ENCODE measurements around the gene MCFD2. TPM values are rescaled to one million over a fixed set of nuclear protein-coding genes. Genes with fewer than 3 reads are reported as not detected.
"Not testable (repeated sequence)": the region's sequence is repeated elsewhere in the genome, so short reads cannot be mapped to it uniquely, and the experiment has no call there.

Gene MCFD2
- total RNA-seq, 1 donor from 2014 or later, result 82.0 TPM

- peaks cover 9% of the 10 kb centered on the region for H3K4me1 Mint-ChIP-seq
- H3K9me3 Mint-ChIP-seq, result no peaks in the 10 kb centered on the region
- H3K27ac Mint-ChIP-seq, result no peak overlapping the region
- DNase-seq (ENCODE audit: low spot score in 2 of 2, unreplicated experiment in 2 of 2), result no peak
- no peak overlapping the region for H3K4me3 Mint-ChIP-seq
- no peaks in the 10 kb centered on the region for H3K27me3 Mint-ChIP-seq (ENCODE audit: low read depth)
- peaks cover 37% of the 10 kb centered on the region for H3K36me3 Mint-ChIP-seq
- TF ChIP-seq, protein P1, sequence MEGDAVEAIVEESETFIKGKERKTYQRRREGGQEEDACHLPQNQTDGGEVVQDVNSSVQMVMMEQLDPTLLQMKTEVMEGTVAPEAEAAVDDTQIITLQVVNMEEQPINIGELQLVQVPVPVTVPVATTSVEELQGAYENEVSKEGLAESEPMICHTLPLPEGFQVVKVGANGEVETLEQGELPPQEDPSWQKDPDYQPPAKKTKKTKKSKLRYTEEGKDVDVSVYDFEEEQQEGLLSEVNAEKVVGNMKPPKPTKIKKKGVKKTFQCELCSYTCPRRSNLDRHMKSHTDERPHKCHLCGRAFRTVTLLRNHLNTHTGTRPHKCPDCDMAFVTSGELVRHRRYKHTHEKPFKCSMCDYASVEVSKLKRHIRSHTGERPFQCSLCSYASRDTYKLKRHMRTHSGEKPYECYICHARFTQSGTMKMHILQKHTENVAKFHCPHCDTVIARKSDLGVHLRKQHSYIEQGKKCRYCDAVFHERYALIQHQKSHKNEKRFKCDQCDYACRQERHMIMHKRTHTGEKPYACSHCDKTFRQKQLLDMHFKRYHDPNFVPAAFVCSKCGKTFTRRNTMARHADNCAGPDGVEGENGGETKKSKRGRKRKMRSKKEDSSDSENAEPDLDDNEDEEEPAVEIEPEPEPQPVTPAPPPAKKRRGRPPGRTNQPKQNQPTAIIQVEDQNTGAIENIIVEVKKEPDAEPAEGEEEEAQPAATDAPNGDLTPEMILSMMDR (IDR thresholded peaks at IDR 0.05; ENCODE audit: unreplicated experiment), result no peak
These were observed 6.5 kb downstream of the MCFD2 start for GRCh38 chr2:46909150-46909549.

GRCh38 chr2:46904908-46905678 is 10.5 kb downstream of the MCFD2 start:
- H3K27me3 Mint-ChIP-seq (ENCODE audit: low read depth); H3K4me3 Mint-ChIP-seq; DNase-seq (ENCODE audit: low spot score in 2 of 2, unreplicated experiment in 2 of 2); H3K9me3 Mint-ChIP-seq; H3K4me1 Mint-ChIP-seq; H3K27ac Mint-ChIP-seq: not testable (repeated sequence)
- H3K36me3 Mint-ChIP-seq, result peaks cover 28% of the 10 kb centered on the region

DNA sequence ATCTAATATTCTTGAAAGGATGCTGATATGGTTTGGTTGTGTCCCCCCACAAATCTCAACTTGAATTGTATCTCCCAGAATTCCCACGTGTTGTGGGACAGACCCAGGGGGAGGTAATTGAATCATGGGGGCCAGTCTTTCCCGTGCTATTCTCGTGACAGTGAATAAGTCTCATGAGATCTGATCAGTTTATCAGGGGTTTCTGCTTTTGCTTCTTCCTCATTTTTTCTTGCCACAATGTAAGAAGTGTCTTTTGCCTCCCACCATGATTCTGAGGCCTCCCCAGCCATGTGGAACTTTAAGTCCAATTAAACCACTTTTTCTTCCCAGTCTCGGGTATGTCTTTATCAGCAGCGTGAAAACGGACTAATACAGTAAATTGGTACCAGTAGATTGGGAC is 12.6 kb downstream of the MCFD2 start:
- H3K4me1 Mint-ChIP-seq; H3K4me3 Mint-ChIP-seq; DNase-seq (ENCODE audit: low spot score in 2 of 2, unreplicated experiment in 2 of 2); H3K27ac Mint-ChIP-seq; H3K27me3 Mint-ChIP-seq (ENCODE audit: low read depth); H3K9me3 Mint-ChIP-seq: not testable (repeated sequence)
- peaks cover 22% of the 10 kb centered on the region for H3K36me3 Mint-ChIP-seq

GRCh38 chr2:46902465-46902864 is 13.1 kb downstream of the MCFD2 start:
- peaks cover 19% of the 10 kb centered on the region for H3K36me3 Mint-ChIP-seq
- no peak overlapping the region for H3K27ac Mint-ChIP-seq
- no peaks in the 10 kb centered on the region for H3K9me3 Mint-ChIP-seq
- H3K4me1 Mint-ChIP-seq, result peaks cover 7% of the 10 kb centered on the region
- TF ChIP-seq, protein P1 (IDR thresholded peaks at IDR 0.05; ENCODE audit: unreplicated experiment), result no peak
- DNase-seq (ENCODE audit: low spot score in 2 of 2, unreplicated experiment in 2 of 2), result no peak
- no peak overlapping the region for H3K4me3 Mint-ChIP-seq
- H3K27me3 Mint-ChIP-seq (ENCODE audit: low read depth), result no peaks in the 10 kb centered on the region

GRCh38 chr2:46901611-46902010 is 14.0 kb downstream of the MCFD2 start:
- H3K27ac Mint-ChIP-seq, result no peak overlapping the region
- no peaks in the 10 kb centered on the region for H3K9me3 Mint-ChIP-seq
- TF ChIP-seq, protein P1 (IDR thresholded peaks at IDR 0.05; ENCODE audit: unreplicated experiment), result no peak
- no peak for DNase-seq (ENCODE audit: low spot score in 2 of 2, unreplicated experiment in 2 of 2)
- peaks cover 11% of the 10 kb centered on the region for H3K36me3 Mint-ChIP-seq
- peaks cover 7% of the 10 kb centered on the region for H3K4me1 Mint-ChIP-seq
- H3K27me3 Mint-ChIP-seq (ENCODE audit: low read depth), result no peaks in the 10 kb centered on the region
- no peak overlapping the region for H3K4me3 Mint-ChIP-seq

GRCh38 chr2:46900381-46900780 is 15.2 kb downstream of the MCFD2 start:
- Mint-ChIP-seq H3K4me1 (peaks cover 7% of the 10 kb centered on the region), H3K27ac (no peak overlapping the region)

More at GRCh38 chr2:46900381-46900780, 15.2 kb downstream of the MCFD2 start:
- Mint-ChIP-seq H3K9me3 (no peaks in the 10 kb centered on the region), H3K4me3 (no peak overlapping the region), H3K36me3 (peaks cover 7% of the 10 kb centered on the region), H3K27me3 (ENCODE audit: low read depth) (no peaks in the 10 kb centered on the region)
- TF ChIP-seq, protein P1 (IDR thresholded peaks at IDR 0.05; ENCODE audit: unreplicated experiment), result no peak
- no peak for DNase-seq (ENCODE audit: low spot score in 2 of 2, unreplicated experiment in 2 of 2)
